HPDE6-E6E7 (cell line): ENCODE data around the gene CFAP77.

Experiments
- DNase-seq: peaks from one replicate; pipeline ENCODE4 v3.0.0; 2011; ENCODE audit warnings: missing footprints; ENCODE audit errors: extremely low spot score

The CFAP77 gene

DNA sequence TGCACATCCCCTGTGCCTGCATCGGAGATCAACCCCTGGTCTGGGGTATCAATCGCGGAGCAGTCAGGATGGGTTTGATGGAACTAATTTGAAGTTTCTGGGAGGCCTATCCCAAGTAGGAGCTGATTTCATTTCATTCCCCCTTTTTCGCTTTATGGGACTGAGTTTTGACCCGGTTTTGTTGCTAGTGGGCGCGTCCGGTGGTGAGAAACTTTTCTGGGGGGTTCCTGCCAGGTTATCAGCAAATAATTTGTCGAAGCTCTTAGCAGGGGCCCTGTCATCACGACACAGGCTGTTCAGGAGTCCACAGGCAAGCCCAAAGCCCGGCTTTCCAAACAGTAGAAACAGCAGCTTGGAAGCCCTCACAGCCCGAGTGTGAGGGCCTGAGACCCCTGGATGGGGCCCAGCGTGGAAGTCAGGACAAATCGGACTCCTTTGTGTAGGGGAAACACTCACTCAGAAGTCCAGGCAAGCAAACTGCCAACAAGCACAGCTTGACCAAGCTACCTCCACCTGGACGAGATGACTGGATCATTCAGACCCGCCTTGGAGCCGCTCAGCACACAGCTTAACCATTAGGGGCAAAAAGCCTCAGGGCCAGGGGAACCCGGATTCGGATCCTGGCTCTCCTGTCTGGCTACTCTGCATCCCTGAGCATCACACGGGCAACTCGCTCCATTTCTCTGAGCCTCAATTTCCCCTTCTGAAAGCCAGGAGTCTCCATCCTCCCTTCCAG lies 108.0 kb downstream of the CFAP77 start:
- DNase-seq, result no peak

DNA sequence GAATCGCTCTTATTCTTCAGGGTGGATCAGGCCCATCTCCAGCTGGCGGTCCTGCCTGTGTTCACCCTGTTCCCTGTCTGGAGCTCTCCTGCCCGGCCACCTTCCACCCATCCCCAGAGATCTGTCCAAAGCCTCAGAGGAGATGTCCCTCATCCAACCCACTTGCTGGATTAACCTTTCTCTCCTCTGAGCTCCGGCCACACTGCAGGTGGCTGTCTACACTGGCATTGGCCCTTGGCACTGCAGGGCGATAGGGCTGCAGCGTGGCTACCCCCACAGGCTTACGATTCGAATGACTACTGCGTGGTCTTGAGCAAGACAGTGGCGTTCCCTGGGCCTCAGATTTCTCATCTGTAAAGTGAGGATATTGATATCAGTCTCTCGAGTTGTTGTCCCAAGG lies 108.6 kb downstream of the CFAP77 start:
- DNase-seq, result no peak

DNA sequence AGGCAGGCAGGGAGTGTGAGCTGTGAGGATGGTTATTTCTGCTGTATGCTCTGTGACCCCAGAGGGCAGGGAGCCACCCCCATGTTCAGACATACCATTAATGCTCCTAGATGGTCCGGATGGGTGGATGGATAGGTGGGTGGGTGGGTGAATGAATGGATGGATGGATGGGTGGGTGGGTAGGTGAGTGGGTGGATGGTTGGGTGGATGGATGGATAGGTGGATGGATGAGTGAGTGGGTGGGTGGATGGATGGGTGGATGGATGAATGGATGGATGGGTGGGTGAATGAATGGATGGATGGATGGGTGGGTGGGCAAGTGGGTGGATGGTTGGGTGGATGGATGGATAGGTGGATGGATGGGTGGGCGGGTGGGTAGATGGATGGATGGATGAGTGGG lies 109.0 kb downstream of the CFAP77 start:
- DNase-seq, result no peak

DNA sequence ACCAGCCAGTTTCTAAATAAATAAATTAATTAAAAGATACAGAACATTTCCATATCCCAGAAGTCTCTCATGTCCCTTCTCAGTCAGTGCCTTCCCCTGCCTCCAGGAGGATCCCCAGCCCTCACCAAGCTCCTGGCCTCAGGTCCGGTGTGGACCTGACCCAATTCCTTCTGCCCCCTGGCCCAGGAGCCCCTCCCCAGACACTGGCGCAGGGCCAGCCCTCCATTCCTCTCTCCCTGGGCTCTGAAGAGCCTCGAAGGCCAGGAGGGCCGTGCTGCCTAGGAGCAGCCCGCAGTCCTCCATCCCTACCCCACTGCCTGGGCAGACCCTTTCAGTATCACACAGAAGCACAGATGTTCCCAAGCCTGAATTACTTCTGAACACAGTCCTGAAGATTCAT lies 110.6 kb downstream of the CFAP77 start:
- DNase-seq, result no peak

DNA sequence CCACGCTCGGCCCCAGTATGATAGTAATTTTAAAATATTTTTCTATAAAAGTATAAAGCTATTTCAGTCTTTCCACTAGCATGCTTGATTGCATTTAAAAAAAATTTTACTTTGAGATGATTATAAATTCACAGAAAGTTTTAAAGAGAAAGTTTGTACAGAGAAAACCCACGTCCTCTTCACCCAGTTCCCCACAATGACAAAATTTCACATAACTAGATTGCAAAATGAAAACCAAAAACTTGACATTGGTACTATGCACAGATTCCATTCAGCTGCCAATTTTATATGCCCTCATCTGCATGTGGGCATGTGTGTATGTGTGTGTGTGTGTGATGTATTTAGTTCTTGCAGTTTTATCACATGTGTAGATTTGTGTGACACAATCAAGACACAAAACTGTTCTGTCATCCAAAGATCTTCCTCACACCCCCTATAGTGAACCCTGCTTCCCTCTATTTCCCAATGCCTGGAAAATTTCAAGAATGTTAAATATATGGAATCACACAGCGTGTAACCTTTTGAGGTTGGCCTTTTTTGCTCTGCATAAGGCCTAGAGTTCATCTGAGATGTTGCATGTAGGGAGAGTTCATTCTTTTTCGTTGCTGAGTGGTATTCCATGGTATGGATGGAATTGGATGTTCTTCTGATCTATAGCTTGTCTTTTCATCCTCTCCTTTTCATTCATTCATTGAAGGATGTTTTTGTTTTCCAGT lies 115.5 kb downstream of the CFAP77 start:
- no peak for DNase-seq

DNA sequence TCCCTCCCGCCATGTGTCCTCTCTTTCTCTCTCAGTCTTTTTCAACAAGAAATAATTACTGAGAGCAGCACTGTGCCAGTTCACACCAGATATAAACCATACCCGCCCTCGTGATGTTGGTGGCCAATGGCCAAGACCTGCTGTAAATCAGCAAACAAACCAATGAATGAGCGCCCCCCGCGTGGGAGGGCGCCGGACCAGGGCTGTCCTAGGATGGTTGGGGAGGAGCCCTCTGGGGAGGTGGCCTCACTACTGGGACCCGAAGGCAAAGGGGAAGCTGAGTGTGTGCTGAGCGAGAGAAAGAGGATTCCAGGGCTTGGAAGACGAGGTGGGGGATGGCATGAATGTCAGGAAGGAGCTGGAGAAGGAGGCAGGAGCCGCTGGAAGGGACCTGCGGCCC lies 121.2 kb downstream of the CFAP77 start:
- DNase-seq, result no peak

DNA sequence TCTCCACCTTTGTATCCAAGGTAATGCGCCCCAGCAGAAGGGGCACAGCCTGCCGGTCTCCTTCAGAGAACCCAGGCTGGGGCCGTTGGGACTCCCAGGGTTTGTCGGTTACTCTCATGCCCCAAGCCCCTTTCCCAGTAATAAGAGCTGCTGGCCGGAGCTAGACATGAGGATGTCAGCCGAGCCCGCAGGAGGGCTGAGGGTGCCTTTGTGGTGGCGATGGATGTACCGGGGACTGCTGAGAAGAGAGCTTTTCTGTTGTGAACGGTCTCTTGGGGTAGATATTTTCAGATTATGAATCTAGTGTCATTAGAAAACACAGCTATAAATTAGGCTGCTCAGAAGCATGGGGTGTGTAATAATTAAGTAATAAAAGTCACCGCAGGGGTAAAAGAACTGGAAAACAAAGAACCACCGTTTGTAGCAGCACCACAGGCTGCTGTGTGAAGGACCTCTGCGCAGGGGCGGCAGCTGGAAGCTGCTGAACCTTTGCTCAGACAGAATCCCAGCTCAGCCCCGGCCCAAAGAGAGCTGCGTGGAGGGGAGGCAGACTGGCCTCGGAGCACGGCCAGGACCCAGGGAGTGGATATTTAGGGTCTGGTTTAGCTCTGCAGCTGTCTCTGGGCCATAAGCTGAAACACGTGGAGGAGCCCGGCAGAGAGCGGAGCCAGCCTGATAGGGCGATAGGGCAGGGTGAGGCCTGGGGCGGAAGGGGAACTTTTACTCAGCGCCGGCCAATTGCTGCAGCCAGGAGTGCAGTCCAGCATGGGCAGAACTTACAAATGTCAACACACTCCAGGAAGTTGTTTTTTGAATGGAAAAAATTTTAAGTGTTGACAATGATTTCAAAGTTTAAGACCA lies 121.9 kb downstream of the CFAP77 start:
- DNase-seq, result no peak

DNA sequence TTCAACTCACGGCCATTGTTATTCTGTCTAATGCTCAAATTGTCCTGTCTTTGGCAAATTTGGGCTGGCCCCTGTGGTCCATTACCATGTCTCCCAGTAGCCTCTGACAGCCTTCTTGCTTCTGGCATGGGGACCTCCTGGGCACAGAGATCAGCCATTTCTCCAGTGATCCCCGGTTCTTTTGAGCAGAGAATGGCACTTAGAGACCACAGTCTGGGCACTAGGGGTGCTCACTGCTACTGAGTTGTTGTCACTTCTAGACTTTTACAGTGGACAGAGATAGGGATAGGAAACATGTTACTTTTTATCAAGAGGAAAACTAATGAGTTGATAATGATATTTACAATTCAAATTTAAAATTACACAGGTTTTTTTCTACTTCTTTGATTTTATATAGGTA lies 124.8 kb downstream of the CFAP77 start:
- DNase-seq, result no peak

DNA sequence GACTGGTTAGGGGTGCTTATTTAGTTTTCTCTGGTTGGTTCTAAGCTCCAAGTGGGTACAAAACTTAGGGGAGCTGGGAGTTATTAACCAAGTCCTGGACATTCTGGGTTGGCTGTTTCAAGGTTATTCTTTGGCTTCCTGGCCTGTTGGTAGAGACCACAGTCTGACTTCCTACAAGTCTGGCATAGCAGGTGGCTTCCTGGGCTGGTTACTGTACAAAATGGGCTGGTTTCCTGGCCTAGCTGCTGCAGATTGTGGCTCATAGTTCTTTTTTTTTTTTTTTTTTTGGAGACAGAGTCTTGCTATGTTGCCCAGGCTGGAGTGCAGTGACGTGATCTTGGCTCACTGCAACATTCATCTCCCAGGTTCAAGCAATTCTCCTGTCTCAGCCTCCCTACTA lies 126.1 kb downstream of the CFAP77 start:
- DNase-seq, result no peak

DNA sequence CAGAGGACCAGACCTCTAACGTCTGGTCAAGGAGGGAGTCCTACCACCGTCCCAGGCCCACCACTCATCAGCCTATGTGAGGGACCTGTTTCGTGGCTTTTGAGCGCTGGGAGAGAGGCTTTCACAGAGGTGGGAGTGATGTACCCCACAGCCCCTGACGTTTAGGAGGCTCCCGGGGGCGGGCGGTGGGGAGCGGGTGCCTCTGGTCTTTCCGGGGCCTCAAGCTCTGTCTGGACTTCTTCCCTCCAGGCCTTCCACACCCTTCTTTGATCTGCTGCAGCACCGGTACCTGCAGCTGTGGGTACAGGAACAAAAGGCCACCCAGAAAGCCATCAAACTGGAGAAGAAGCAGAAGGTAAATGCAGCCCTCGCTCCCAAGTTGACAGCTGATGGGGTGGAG lies 127.3 kb downstream of the CFAP77 start:
- no peak for DNase-seq

DNA sequence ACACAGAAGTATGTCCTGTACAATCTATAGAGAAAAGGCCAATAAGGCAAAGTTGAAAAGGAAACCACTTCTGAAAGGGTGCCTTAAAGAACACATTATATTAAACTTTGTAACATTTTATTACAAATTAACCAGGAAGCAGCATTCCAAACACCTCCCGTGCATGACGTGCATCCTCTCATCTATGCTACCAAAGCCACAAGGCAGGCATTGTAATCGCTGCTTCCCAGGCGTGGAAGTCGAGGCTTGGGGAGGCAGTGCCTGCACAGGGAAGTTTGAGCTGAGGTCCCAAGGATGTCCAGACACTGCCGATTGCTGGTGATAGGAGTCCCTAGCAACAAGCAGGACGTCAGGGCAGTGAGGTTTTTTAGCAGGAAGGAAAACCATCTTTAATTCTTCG lies 128.1 kb downstream of the CFAP77 start:
- no peak for DNase-seq

DNA sequence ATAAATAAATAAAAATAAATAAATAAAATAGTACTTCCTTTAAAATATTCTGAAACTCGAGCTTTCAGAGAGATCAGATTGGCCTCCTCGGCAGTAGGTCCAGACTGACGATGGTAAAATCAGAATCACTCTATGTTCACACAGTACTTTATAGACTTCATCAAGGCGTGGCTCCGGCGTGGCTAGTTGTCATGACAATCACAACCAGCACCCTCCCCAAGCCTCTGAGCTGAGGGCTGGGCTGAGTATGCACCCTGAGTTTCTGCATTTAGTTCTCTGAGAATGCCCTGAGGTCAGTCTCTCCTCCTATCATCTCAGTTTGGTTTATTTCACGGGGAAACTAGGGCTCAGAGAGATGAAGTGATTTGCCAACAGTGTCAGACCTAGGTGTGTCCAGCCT lies 129.1 kb downstream of the CFAP77 start:
- no peak for DNase-seq

DNA sequence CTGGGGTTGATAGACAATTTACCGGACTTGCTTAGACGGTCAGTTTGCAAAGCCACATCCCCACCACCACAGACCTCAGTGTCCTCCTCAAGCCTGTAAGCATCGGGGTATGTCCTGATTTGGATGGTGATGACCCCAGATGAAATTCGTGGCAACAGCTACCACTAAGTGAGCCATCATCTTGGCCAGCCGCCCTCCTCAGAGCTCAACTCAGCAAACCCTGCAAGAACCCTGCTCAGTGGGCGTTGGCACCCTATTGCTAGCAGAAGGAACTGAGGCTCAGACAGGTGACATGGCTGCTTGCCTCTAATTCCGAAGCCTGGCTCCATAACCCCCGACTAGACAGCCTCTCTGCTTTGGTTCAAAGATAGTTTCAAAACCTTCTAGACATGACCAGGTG lies 131.0 kb downstream of the CFAP77 start:
- DNase-seq, result no peak

DNA sequence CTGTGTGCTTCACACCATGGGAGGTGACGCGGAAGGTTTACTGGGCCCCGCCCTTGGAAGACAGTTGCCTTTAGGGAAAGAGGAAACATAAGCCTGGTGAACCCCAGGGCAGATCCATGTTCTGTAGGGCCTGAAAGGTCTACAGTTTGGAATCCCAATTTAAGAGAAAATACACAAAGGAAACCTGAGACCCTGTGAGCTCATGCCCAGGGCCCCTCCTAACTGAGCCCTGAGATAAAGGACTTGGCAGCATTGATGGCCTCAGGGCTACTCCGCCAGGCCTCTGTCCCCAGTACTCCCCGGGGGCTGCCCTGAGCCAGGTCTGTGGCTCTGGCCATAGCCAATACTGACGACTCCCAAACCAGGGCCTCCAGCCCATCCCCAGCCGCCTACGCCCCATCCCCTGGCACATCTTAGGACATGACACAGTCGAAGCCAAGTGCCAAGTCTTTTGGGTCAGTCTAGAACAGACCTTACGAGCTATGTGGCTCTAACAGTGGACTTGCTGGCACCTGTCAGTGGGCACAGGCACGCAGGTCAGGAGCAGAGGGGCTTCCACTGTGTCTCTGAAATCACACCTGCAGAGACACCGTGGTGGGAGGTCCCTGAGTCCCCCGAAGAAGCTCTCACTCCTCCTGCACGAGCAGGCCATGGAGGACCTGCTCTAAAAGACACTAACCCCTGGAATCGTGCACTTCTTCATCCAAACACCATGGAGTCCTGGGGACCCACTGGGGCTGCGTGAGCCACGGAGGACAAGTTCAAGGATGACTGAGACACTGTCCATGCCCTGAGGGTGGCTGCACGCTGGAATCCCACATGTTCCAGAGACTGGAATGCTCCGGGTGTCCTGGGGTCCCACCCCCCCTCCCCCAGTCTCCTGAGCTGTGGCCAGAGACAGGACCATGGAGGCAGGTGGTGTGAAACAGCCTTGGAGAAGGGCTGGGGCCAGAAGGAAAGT lies 132.1 kb downstream of the CFAP77 start:
- no peak for DNase-seq

DNA sequence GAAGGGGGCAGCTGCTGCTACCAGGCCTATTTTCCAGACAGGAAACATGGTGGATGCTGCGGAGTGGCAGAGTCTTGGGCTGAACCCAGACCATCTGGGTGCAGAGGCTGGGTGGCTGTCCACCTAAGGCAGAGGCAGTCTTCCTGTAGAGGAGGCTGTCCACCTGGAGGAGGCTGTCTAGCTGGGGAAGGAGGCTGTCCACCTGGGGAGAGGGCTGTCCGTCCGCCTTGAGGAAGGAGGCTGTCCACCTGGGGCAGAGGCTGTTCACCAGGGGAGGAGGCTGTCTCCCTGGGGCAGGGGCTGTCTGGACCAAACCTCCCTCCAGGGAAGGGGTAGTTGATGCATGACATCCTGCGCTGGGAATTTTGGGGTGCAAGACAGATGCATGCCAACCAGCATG lies 133.2 kb downstream of the CFAP77 start:
- no peak for DNase-seq

DNA sequence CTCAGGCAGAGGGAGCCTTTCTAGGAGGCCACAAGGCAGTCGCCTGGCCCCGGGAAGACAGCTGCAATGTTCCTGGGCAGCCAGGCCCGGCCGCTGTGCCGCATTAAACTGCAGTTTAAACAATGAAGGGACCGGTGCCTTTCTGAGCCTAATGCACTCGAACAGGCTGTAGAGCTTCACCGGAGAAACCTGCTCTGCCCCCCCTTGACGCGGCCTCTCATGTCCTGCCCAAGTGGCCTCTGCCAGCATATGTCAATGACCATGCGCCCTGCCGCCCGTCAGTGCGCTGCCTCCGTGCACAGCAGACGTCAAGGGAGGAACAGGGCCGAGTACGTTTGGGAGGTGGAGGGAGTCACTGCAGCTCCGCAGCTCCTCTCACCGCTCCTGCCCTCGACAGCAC lies 133.9 kb downstream of the CFAP77 start:
- DNase-seq, result no peak

DNA sequence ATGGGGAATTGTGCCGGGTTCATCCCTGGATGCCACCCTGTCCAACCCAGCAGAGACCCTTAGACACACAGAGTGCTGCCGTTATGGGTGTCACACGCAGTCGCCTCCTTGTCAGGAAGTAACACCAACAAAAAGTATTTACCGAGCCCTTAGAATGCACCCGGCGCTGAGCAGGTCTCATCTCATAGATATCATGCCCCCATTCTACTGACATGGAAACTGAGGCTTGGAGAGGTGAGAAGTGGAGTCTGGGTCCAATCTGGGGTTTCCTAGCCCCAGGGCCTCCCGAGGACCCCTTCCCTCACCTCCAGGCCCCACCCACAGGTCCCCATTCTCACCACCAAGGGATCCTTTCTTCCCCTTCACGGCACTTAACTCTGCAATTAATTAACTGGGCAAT lies 135.6 kb downstream of the CFAP77 start:
- no peak for DNase-seq

DNA sequence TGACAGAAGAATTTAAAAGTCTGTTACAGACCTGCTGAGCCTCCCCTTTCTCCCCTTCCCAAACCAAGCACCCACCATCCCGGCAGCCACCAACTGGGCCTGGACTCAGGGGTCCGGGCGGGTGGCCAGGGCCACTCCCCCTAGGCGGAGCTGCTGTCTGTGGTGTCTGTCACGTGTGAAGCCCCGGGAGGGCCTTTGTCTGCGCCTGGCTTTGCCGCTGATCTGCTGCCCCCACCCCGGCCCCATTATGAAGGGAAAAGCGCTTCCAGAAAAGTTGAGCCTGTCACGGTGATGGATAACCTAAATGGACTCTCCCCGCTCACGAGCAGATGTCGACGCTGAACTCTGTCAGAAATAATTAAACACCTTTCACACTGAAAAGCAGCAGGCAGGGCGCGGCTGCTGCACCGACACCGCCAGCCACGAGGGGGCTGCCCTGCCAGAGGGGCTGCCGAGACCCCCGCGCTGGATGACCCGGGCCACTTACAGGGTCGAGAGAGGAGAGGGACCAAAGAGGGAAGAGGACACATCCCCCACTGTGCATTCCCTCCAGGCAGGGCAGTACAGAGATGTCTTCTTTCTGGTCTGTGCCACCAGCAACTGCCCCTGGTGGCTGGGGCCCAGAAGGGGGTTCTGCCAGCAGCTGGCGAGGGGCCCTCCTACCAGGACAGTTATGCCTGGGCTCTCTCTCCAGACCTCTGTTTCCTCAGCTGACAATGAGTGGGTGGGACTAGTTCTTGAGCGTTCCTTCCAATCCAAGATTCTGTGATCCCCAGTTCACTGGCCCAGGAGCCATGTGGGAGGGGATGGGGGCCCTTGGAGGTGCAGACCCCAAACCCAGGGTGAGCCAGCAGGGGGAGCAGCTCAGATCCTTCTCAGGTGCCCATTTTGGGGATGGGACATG lies 136.4 kb downstream of the CFAP77 start:
- no peak for DNase-seq

DNA sequence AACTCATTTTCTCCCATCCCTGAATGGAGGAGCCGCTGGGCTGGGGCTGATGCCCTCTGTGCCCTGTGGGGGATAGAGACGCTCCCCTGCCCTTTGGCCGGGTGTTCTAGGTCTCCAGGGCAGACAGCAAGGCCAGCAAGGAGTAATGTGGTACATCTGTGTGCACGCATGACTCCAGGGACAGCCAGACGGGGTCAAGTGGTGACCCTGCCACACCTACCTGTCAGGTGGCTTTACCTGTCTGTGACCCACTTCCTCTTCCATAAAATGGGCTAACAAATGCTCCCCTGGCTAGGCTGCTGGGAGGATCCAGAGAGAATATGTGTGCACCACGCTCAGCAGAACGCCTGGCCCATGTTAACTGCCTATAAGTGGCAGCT lies 137.0 kb downstream of the CFAP77 start:
- DNase-seq, result no peak

DNA sequence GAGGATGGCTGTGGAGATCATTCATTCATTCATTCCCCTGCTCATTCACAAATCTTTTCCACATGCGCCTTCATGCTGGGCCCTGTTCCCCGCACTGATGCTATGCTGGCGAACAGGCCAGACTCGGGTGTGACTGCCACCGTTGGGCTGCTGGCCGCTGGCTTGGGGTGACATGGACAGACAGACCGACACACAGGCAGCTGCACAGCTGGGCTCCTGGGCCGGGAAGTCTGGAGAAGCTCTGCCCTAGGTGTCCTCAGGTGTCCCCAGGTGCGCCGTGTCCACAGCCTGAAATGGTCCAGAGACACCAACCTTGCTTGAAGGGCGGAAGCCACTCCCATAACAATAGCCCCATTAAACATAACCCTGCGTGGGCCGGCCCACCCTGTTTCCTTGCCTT lies 137.4 kb downstream of the CFAP77 start:
- DNase-seq, result no peak
